Gastroesophageal sphincter (tissue), 4 donors: ENCODE data around the gene KCNT1. TPM values are rescaled to one million over a fixed set of nuclear protein-coding genes. Genes with fewer than 3 reads are reported as not detected.

Source experiments
- ATAC-seq: fragments of 150-250 bp; one replicate; pipeline ENCODE4 v1.9.1; 2016; ENCODE audit warnings: mild to moderate bottlenecking, moderate library complexity
- H3K27ac ChIP-seq, 4 donors: fragments of 200-600 bp; sonication (generic) in 3 of 4; 1 replicate in 3 of 4; 2 replicates in 1 of 4; pipeline ENCODE4 v1.5.1; 2016 to 2019
- H3K27me3 ChIP-seq: fragments of 200-600 bp; sonication (generic); one replicate; pipeline ENCODE4 v1.5.1; 2019
- H3K36me3 ChIP-seq, 2 donors: fragments of 200-600 bp; sonication (generic); one replicate each; pipeline ENCODE4 v1.5.1; 2019; ENCODE audit warnings: control low read depth in 1 of 2
- H3K4me1 ChIP-seq, 3 donors: fragments of 200-600 bp; sonication (generic); 1 replicate in 2 of 3; 2 replicates in 1 of 3; pipeline ENCODE4 v1.5.1; 2016 to 2019; ENCODE audit warnings: control low read depth in 2 of 3
- H3K4me3 ChIP-seq, 2 donors: fragments of 200-600 bp; sonication (generic); one replicate each; pipeline ENCODE4 v1.5.1; 2019; ENCODE audit warnings: mild to moderate bottlenecking in 1 of 2, moderate library complexity in 1 of 2
- H3K9me3 ChIP-seq, 3 donors: fragments of 200-600 bp; sonication (generic); one replicate each; pipeline ENCODE4 v1.5.1; 2017 to 2019; ENCODE audit warnings: control low read depth in 2 of 3
- EP300 ChIP-seq: sonication (generic); formaldehyde crosslinking; IDR thresholded peaks from one replicate; pipeline ENCODE4 v1.6.1; 2017; ENCODE audit warnings: antibody characterized with exemption, mild to moderate bottlenecking
- POLR2A ChIP-seq, 2 donors: fragments of 450-650 bp; IDR thresholded peaks; one replicate each; pipeline ENCODE4 v1.6.1; 2017; ENCODE audit warnings: antibody characterized with exemption in 2 of 2, mild to moderate bottlenecking in 2 of 2, moderate library complexity in 1 of 2
- POLR2AphosphoS5 ChIP-seq: sonication (generic); formaldehyde crosslinking; IDR thresholded peaks from one replicate; pipeline ENCODE4 v1.6.1; 2017; ENCODE audit warnings: antibody characterized with exemption
- WGBS, 2 donors: methylation state at CpG; one replicate each; pipeline ENCODE4 v1.1.5; 2018; ENCODE audit warnings: low coverage in 1 of 2; 5-methylcytosine and 5-hydroxymethylcytosine counted together
- total RNA-seq, 4 donors: library from RNA; depleted of rRNA; stranded (reverse); fragments of >200 nt; gene quantifications; one replicate each; pipeline ENCODE4 v1.1.0, GENCODE V29; 2016
- TF ChIP-seq, protein P1 (sequence below), 4 experiments: fragments of 200-600 bp in 2 of 4; fragments of 450-650 bp in 2 of 4; sonication (generic) in 1 of 4; IDR thresholded peaks; one replicate each; pipeline ENCODE4 v1.5.1; 2017 to 2019; ENCODE audit warnings: antibody characterized with exemption in 4 of 4, mild to moderate bottlenecking in 2 of 4, moderate library complexity in 2 of 4

Gene KCNT1
- total RNA-seq, 4 donors from 2014 or later, result 0.19 TPM; not detected in 3

DNA sequence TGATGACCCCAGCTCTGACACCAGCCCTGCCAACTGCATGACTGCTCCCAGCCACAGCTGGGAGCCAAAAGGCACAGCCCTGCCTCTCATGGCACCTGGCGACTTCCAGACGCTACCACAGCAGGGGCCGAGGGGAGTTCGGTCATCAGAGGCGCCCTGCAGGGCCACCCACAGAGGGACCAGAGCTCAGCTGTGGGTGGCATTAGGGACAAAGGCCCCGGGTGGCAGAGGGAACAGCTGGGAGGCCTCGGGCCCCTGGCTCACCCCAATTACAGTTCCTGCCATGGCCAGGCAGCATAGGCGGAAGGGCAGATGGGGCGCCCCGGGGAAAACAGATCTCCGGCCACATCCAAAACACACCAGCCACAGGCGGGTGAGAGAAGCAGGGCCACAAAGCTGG, 6.3 kb upstream of the KCNT1 start:
- H3K4me1 ChIP-seq, result no peaks in the 10 kb centered on the region
- no CpG with 5 or more reads among the region's 12 CpGs for WGBS, 2 donors
- no peak for ATAC-seq
- H3K4me3 ChIP-seq, result no peak overlapping the region
- peaks cover 75% of the 10 kb centered on the region for H3K27me3 ChIP-seq
- H3K27ac ChIP-seq, result no peak overlapping the region
- no peaks in the 10 kb centered on the region for H3K36me3 ChIP-seq
- no peaks in the 10 kb centered on the region for H3K9me3 ChIP-seq
- TF ChIP-seq POLR2AphosphoS5 (no peak), POLR2A (IDR thresholded peaks at IDR 0.05) (no peak), EP300 (no peak)
- TF ChIP-seq, protein P1, sequence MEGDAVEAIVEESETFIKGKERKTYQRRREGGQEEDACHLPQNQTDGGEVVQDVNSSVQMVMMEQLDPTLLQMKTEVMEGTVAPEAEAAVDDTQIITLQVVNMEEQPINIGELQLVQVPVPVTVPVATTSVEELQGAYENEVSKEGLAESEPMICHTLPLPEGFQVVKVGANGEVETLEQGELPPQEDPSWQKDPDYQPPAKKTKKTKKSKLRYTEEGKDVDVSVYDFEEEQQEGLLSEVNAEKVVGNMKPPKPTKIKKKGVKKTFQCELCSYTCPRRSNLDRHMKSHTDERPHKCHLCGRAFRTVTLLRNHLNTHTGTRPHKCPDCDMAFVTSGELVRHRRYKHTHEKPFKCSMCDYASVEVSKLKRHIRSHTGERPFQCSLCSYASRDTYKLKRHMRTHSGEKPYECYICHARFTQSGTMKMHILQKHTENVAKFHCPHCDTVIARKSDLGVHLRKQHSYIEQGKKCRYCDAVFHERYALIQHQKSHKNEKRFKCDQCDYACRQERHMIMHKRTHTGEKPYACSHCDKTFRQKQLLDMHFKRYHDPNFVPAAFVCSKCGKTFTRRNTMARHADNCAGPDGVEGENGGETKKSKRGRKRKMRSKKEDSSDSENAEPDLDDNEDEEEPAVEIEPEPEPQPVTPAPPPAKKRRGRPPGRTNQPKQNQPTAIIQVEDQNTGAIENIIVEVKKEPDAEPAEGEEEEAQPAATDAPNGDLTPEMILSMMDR (IDR thresholded peaks at IDR 0.05), result no peak

DNA sequence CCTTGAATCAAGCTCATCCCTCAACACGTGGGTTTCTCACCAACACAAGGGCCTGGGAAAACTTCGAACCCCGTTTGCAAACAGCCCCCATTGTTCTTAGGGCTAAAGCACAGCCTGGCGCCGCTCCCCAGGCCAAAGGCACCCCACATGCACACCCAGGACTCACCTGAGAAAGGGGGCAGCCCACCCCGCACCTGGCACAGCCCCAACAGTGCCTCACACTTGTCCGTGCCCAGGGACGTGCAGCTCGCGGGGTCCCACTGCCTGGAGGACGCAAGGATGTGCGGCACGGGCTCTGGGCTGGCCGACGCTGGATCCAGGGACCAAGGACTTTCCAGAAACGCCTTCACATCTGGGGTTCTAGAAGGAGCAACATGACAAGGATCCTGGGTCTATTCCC, 5.5 kb upstream of the KCNT1 start:
- Histone ChIP-seq H3K9me3 (no peaks in the 10 kb centered on the region), H3K4me1 (peaks cover 0 to under 1% (median under 1%) of the 10 kb centered on the region in 3 donors), H3K27ac (no peak overlapping the region), H3K4me3 (no peak overlapping the region), H3K36me3 (no peaks in the 10 kb centered on the region), H3K27me3 (peaks cover 75% of the 10 kb centered on the region)
- no peak for TF ChIP-seq POLR2AphosphoS5
- no peak for TF ChIP-seq EP300
- no peak for TF ChIP-seq POLR2A (IDR thresholded peaks at IDR 0.05)
- TF ChIP-seq, protein P1 (IDR thresholded peaks at IDR 0.05), result no peak
- WGBS, 2 donors, result no CpG with 5 or more reads among the region's 16 CpGs
- ATAC-seq, result no peak

DNA sequence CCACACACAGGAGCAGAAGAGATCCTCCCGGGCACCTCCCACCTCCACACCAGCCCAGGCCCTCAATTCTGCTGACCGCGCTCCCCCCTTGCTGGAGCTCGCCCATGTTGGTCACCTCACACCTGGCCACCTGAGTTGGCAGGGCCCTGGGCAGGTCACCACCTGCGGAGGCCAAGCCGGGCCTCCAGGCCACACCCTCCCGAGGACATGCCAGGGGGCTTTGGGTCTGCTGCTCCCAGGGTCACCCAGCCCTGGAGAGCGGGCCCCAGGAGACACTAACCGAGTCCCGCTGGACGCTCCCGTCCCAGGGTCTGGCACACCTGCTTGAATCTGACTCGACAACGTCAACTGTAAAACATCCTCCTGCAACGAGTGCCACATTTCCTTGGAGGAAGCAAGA, 4.8 kb upstream of the KCNT1 start:
- WGBS, 2 donors, result 64 to 90% methylated on average over 2 to 5 of the region's 15 CpGs
- Histone ChIP-seq H3K36me3 (no peaks in the 10 kb centered on the region), H3K9me3 (no peaks in the 10 kb centered on the region), H3K4me3 (no peak overlapping the region), H3K27me3 (peaks cover 75% of the 10 kb centered on the region), H3K27ac (no peak overlapping the region), H3K4me1 (peaks cover 0 to 9% (median 7%) of the 10 kb centered on the region in 3 donors)
- TF ChIP-seq POLR2A (IDR thresholded peaks at IDR 0.05), result no peak
- no peak for TF ChIP-seq EP300
- TF ChIP-seq POLR2AphosphoS5, result no peak
- TF ChIP-seq, protein P1 (IDR thresholded peaks at IDR 0.05), result no peak
- no peak for ATAC-seq

DNA sequence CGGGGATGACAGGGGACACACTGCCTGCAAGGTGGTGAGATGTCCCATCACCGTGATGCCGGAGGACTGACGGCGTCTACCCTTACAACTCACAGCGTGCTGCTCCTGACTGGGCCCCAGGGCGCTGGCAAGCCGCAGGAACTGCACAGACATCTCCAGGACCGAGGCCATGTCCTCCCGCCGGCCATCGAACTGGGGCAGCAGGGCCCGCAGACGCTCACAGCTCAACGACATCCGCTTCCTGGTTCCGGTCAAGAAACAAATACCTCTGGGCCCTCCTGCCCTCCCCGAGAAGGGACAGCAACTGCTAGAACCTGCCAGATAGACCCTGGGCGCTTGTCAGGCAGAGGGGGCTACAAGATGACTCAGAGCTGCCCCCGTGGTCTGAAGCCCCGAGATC, 3.7 kb upstream of the KCNT1 start:
- Histone ChIP-seq H3K4me3 (no peak overlapping the region), H3K9me3 (no peaks in the 10 kb centered on the region), H3K27ac (no peak overlapping the region), H3K36me3 (no peaks in the 10 kb centered on the region), H3K27me3 (peaks cover 75% of the 10 kb centered on the region), H3K4me1 (peaks cover 0 to 16% (median 8%) of the 10 kb centered on the region in 3 donors)
- WGBS, 2 donors, result 77% methylated on average over 6 of the region's 21 CpGs; no CpG with 5 or more reads in 1 of the 2 donors
- TF ChIP-seq, protein P1 (IDR thresholded peaks at IDR 0.05), result no peak
- no peak for TF ChIP-seq POLR2AphosphoS5
- no peak for TF ChIP-seq POLR2A (IDR thresholded peaks at IDR 0.05)
- no peak for TF ChIP-seq EP300
- no peak for ATAC-seq

DNA sequence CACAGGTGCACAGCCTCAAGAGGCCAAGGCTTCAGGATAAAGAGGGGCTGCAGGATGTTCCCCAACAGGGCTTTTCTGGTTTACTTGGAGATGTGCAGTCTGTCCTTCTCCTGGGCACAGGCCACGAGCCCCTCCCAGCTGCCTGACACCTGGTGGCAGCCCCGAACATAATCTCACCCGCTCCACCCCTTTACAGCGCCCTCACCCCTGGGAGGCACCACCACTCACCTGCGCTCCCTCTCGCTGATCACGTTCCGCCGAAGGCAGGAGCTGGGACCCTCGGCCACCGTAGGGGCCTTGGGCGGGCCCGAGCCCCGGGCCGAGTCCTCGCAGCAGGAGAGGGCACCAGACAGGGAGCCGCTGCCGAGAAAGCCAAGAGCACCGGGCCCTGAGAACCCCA, 3.2 kb upstream of the KCNT1 start:
- no peak for ATAC-seq
- no peak overlapping the region for H3K27ac ChIP-seq
- H3K4me3 ChIP-seq, result no peak overlapping the region
- WGBS, 2 donors, result no CpG with 5 or more reads among the region's 19 CpGs
- H3K27me3 ChIP-seq, result peaks cover 75% of the 10 kb centered on the region
- no peaks in the 10 kb centered on the region for H3K36me3 ChIP-seq
- no peaks in the 10 kb centered on the region for H3K9me3 ChIP-seq
- TF ChIP-seq POLR2AphosphoS5 (no peak), POLR2A (IDR thresholded peaks at IDR 0.05) (no peak), EP300 (no peak)
- TF ChIP-seq, protein P1 (IDR thresholded peaks at IDR 0.05), result no peak
- H3K4me1 ChIP-seq, result peaks cover 0 to 16% (median 8%) of the 10 kb centered on the region in 3 donors
